Measurements from ENCODE around the gene CEP131. TPM values are rescaled to one million over a fixed set of nuclear protein-coding genes. Genes with fewer than 3 reads are reported as not detected.
"Not testable (repeated sequence)": the region's sequence is repeated elsewhere in the genome, so short reads cannot be mapped to it uniquely, and the experiment has no call there.

Gene CEP131
- total RNA-seq, 2 experiments from 2014 or later, result 12.9 to 13.8 TPM

GRCh38 chr17:81231766-81232581 is 9.2 kb upstream of the CEP131 start:
- ChIA-PET POLR2A (interaction anchor here (0.5 kb wide), 1 partner anchor 128 kb away, joined by 4 read pairs; no protein-coding TSS in a partner anchor), CTCF (interaction anchor here (1.2 kb wide), 1 partner anchor 252 kb away, joined by 4 read pairs; no protein-coding TSS in a partner anchor)

GRCh38 chr17:81231121-81231645 is 8.4 kb upstream of the CEP131 start:
- CTCF ChIA-PET, result no interaction called here
- POLR2A ChIA-PET, result no interaction called here

GRCh38 chr17:81230043-81230820 is 7.5 kb upstream of the CEP131 start:
- ChIA-PET CTCF (no interaction called here), POLR2A (no interaction called here)

GRCh38 chr17:81229666-81229920 is 6.8 kb upstream of the CEP131 start:
- CTCF ChIA-PET, result no interaction called here
- POLR2A ChIA-PET, result no interaction called here

GRCh38 chr17:81228834-81229665 is 6.3 kb upstream of the CEP131 start:
- POLR2A ChIA-PET, result interaction anchor here (0.8 kb wide), 1 partner anchor 10 kb away, joined by 3 read pairs; the partner anchor contains the start of genes NDUFAF8 and TEPSIN
- CTCF ChIA-PET, result no interaction called here

- POLR2A ChIA-PET, result interaction anchor here (0.8 kb wide), 1 partner anchor 10 kb away, joined by 3 read pairs; the partner anchor contains the start of genes NDUFAF8 and TEPSIN
- CTCF ChIA-PET, result no interaction called here
Observed at GRCh38 chr17:81228420-81228819, 5.7 kb upstream of the CEP131 start.

GRCh38 chr17:81227630-81228029 is 4.9 kb upstream of the CEP131 start:
- POLR2A ChIA-PET, CTCF ChIA-PET: not testable (repeated sequence)

- POLR2A ChIA-PET, result no interaction called here
- CTCF ChIA-PET, result no interaction called here
Observed at GRCh38 chr17:81223762-81224130, 981 bp upstream of the CEP131 start.

GRCh38 chr17:81222620-81222905 is 202 bp downstream of the CEP131 start:
- CTCF ChIA-PET, result interaction anchor here (0.8 to 1.5 kb wide), 3 partner anchors 16 to 342 kb away, joined by 3 to 4 read pairs (median 3); no protein-coding TSS in a partner anchor

GRCh38 chr17:81221842-81222619 is 734 bp downstream of the CEP131 start:
- ChIA-PET CTCF (interaction anchor here (0.8 to 1.5 kb wide), 2 partner anchors 120 to 343 kb away, joined by 3 to 4 read pairs; no protein-coding TSS in a partner anchor), POLR2A (interaction anchor here (0.6 to 1.2 kb wide), 5 partner anchors 11 to 461 kb away, joined by 3 to 12 read pairs (median 3); partner anchors contain the start of genes ARL16, HGS, NDUFAF8 and TEPSIN)

More at GRCh38 chr17:81222620-81222905, 202 bp downstream of the CEP131 start:
- POLR2A ChIA-PET, result interaction anchor here (0.6 to 1.2 kb wide), 6 partner anchors 11 to 461 kb away, joined by 3 to 12 read pairs (median 3); partner anchors contain the start of genes ARL16, CHMP6, HGS and NDUFAF8

GRCh38 chr17:81221371-81221841 is 1.4 kb downstream of the CEP131 start:
- CTCF ChIA-PET, result no interaction called here

GRCh38 chr17:81219476-81220180 is 3.1 kb downstream of the CEP131 start:
- CTCF ChIA-PET, result no interaction called here
- POLR2A ChIA-PET, result interaction anchor here (0.6 kb wide), 1 partner anchor 159 kb away, joined by 5 read pairs; no protein-coding TSS in a partner anchor

More at GRCh38 chr17:81221371-81221841, 1.4 kb downstream of the CEP131 start:
- POLR2A ChIA-PET, result no interaction called here

GRCh38 chr17:81218991-81219390 is 3.8 kb downstream of the CEP131 start:
- ChIA-PET POLR2A (interaction anchor here (0.6 kb wide), 1 partner anchor 159 kb away, joined by 5 read pairs; no protein-coding TSS in a partner anchor), CTCF (no interaction called here)

GRCh38 chr17:81218459-81218858 is 4.3 kb downstream of the CEP131 start:
- ChIA-PET POLR2A (no interaction called here), CTCF (no interaction called here)

GRCh38 chr17:81217491-81217890 is 5.3 kb downstream of the CEP131 start:
- CTCF ChIA-PET, result no interaction called here
- POLR2A ChIA-PET, result no interaction called here

GRCh38 chr17:81213978-81214377 is 8.8 kb downstream of the CEP131 start:
- POLR2A ChIA-PET, result no interaction called here
- CTCF ChIA-PET, result no interaction called here

GRCh38 chr17:81212365-81212764 is 10.4 kb downstream of the CEP131 start:
- ChIA-PET CTCF (no interaction called here), POLR2A (no interaction called here)

- ChIA-PET CTCF (no interaction called here), POLR2A (no interaction called here)
Observed at GRCh38 chr17:81210868-81211267, 11.9 kb downstream of the CEP131 start.

Measured in activated CD8-positive, alpha-beta memory T cell treated with anti-CD3 and anti-CD28 coated beads for 36 hours (primary cell).